ENCODE measurements around the gene HELQ. TPM values are rescaled to one million over a fixed set of nuclear protein-coding genes. Genes with fewer than 3 reads are reported as not detected.

Gene HELQ
- polyA plus RNA-seq, 5 donors: 20.1 to 24.6 (median 23.2) TPM

DNA sequence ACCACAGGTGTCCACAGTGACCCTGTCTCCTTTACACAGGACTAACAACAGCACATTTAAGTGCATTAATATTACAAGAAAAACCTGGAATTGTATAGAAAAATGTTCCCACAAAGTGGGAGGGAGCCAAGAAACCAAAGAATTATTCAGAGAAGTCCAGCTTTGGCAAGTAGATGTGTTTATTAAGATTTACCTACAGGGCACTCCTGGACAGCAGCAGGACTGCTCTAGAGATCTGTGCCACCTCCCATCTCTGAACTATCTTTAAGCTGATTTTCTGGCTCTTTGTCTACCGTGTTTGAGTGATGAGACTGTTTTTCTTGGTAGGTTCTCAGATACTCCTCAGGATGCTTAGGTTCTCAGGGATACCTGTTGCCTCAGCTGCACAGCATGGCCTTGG, 82.7 kb downstream of the HELQ start:
- no peak for DNase-seq

DNA sequence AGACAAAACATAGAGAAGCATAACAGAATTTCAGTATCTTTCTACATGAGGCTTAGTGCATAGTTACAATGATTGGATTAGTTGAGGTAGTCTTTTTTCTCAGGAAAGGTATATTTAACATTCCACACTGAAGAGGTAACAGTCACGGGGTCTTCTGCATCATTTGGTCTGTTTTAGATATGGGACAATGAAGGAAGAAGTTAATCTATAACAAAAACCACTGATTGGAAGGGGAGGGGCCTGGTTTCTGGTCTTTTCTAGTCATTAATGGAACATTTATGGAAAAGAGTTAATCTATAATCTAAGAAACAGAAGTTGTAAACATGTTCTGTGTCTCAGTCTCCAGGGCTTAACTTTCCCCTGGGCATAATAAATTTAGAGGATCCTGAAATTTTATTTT, 83.7 kb downstream of the HELQ start:
- DNase-seq: no peak

DNA sequence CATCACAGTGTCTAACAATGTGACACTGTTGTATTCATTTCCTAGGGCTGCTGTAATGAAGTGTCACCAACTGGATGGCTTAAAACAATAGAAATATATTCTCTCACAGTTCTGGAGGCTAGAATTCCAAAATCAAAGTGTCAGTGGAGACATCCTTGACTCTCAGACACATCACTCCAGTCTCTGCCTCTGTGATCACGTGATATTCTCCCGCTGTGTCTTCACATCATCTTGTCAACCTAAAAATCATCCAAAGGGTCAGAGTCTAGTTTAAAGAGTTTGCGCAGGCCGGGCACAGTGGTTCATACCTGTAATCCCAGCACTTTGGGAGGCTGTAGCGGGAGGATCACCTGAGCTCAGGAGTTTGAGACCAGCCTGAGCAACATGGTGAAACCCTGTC, 84.4 kb downstream of the HELQ start:
- no peak for DNase-seq

DNA sequence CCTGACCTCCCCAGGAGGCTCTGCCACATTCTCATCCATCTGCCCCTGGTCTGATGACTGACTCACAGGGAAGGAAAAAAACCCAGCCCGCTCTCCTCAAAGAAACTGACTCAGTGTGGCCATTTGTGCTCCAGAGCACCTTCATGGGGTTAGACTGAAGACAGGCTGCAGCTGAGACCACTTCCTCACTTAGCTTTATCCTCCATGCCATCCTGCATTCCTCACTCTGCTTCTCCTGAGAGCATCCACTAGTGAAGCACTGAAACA, 85.0 kb downstream of the HELQ start:
- no peak for DNase-seq

DNA sequence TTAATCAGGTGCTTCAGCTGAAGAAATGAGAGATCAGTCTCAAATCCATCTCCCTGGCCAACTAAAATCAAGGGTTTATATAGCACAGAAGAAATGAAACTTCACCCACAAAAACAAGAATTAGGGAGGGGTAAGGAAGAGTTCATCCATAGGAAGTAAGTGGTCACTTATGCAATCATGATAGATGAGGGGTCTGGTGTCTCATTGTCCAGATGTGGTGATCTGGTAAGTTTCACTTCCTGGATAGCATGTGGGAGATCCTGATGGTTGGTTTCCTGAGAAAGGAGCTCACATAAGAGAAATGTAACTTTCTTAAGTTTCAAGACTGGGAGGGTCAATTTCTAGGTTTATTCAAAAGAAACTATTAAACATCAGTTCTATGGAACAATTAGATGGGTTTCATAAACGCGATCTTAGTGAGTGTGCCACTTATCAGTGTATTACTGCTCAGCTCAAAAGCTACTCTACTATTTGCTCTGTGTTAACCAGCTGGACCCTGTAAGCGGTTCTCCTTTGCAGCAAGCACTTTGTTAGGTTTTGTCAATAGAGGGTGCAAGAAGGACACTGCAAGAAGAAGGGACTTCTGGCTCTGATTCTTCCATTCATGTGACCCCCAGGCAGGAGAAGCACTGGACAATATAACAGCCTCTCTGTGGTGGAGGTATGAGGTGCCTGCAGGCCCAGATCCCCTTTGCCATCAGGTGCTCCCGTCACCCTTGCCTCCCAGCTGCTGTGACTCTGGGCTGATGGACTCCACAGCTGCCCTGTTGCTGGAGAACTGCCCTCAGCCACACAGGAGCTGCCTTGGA, 85.6 kb downstream of the HELQ start:
- no peak for DNase-seq

DNA sequence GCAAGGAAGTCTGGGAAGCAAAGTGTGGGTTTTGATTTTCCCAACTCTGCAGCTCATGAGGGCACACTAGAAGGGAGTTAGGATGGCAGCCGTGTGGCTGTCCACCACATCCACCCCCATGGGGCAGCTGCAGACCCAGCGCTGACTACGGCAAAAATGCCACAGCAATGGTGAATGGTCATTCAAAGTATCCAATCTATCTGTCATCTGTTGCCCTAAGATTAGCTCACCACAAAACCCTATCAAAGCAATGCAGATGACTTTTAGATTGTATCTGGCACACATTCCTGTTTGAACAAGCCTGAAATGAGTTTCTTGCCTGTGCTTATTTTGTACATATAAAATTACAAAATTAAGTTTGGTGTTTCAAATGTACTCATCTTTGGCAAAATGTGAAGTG, 91.3 kb downstream of the HELQ start:
- no peak for DNase-seq

DNA sequence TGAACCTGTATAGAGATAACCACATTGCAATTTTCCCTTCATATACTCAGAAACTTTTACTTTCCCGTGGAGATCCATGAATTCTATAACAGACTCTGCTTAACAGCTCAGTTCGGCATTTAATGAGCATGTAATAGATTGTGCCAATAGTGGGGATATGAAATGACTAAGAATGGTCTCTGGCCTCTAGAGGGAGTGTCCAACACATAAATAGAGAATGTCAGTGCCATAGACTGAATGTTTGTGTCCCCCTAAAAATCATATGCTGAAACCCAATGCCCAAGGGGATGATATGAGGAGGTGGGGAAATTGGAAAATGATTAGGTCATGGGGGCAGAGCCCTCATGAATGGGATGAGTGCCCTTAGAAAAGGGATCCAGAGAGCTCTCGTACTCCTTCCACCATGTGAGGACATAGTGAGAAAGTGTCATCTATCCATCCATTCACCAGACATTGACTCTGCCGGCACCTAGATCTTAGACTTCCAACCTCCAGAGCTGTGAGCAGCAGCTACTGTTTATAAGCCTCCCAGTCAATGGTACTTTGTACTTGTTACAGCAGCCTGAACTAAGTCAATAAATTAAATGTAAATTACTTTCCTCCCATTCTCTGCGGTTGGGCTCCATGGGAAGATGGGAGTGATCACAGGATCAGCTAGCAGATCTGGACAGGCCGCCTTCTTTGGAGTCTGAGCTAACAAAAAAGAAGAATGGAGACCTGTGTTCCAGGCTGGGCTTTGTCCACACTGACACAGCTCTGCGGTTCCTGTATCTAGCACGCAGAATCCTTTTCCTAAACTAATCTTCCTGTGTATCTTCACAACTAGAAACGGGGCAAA, 92.9 kb downstream of the HELQ start:
- no peak for DNase-seq

DNA sequence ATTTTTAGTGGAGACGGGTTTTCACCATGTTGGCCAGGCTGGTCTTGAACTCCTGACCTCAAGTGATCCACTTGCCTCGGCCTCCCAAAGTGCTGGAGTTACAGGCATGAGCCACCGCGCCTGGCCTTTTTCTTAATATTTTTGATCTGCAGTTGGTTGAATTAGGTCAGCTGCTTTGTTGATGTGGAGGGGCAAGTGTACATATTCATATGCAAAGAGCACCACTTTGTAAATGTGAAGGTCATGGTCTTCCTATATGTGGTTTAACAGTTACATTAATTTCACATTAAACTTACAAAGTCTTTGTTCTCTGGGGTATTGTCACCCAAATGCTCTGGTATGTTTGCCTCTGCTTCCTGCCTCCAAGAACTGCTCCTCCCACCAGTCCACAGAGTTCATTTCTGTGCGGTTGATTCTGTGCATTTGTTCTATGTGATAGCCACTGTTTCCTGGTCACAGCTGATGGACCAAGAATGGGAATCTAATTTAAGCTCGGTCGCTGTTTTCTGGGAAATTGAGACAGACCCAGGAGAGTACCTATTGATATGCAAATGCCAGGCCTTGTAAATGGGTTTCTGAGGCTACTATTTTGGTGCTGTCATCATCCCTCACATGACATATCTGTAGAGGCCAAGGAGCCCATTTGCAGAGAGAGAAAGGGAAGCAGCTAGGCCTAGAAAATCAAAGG, 94.1 kb downstream of the HELQ start:
- no peak for DNase-seq

DNA sequence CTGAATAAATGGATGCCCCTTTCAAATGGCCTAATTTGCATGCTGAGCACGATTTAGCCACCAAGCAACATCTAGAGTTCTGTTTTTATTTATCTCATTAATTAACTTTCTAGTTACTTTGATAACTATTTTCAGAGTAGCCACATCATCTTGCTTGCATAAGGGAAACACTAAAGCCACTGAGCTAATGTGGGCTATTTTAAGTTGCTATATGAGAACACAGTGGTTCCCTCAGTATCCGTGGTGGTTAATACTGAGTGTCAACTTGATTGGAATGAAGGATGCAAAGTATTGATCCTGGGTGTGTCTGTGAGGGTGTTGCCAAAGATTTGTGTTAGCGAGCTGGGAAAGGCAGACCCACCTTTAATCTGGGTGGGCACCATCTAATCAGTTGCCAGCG, 95.6 kb downstream of the HELQ start:
- DNase-seq: no peak

DNA sequence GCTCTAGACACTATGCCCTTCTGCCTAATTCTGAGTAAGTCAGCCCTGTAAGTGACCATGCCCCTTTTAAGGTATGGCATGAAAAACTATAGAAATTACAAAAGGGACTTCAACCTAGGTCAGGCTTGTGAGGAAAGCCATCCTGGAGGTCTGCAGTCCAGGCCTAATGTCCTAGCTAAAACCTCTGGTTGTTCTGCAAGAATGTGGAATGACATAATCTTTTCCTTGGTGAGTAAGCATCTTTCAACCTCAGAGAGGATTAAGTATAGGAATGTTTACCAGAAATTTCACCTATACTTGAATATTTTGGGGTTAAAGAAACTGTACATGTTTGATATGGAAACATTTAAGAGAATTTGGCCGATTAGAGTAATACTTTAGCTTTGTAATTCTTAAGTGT, 97.2 kb downstream of the HELQ start:
- no peak for DNase-seq

Other genes with a start within 250 kb of the HELQ start
- gene COQ2, start 171.0 kb downstream of the HELQ start, polyA plus RNA-seq (ENCODE audit: insufficient read depth in 1 of 5, insufficient read length in 5 of 5, low replicate concordance in 1 of 5): 10 to 100 TPM; 13.4 to 19.5 (median 16.0) TPM
- 1 to 10 TPM; 1.4 to 2.6 (median 1.7) TPM for gene HPSE, start 121.0 kb downstream of the HELQ start, polyA plus RNA-seq (ENCODE audit: insufficient read depth in 1 of 5, insufficient read length in 5 of 5, low replicate concordance in 1 of 5)
- gene MRPS18C, start 235 bp upstream of the HELQ start, polyA plus RNA-seq (ENCODE audit: insufficient read depth in 1 of 5, insufficient read length in 5 of 5, low replicate concordance in 1 of 5): 10 to 100 TPM; 50.2 to 78.3 (median 59.8) TPM
- gene ABRAXAS1, start 29.3 kb upstream of the HELQ start, polyA plus RNA-seq (ENCODE audit: insufficient read depth in 1 of 5, insufficient read length in 5 of 5, low replicate concordance in 1 of 5): 10 to 100 TPM; 34.8 to 58.3 (median 52.6) TPM
- gene GPAT3, start 80.3 kb upstream of the HELQ start, polyA plus RNA-seq (ENCODE audit: insufficient read depth in 1 of 5, insufficient read length in 5 of 5, low replicate concordance in 1 of 5): 10 to 100 TPM; 12.0 to 15.9 (median 13.5) TPM